ENCODE results near the gene KIF3A. TPM values are rescaled to one million over a fixed set of nuclear protein-coding genes. Genes with fewer than 3 reads are reported as not detected.

KIF3A gene
- total RNA-seq, 1 experiment from 2014 or later: 15.2 TPM

DNA sequence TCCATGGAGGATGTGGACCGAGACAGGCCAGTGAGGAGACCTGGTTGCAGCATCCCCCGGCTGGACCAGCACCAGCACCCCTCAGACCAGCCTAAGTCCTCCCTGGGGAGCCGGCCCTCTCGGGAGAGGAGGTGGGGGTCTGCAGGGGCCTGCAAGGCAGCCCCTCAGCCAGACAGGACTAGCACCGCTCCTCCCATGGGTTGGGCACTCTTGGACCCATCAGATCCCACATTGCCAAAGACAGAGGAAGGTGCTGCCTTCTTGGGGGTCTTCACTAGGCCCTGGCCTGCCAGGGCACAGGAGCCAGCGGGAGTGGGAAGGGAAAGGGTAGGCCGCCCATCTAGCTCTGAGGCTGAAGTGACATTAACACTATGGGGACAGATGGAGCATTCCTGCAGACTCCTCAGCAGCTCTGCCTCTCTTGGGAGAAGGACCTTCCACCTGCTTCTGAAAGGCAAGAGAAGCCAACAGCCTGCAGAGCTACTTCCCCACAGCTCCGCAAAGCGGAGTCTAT lies 72.6 kb downstream of the KIF3A start:
- H3K36me3 ChIP-seq (ENCODE audit: low read depth): no peaks in the 10 kb centered on the region
- intact Hi-C loops (cut with micrococcal nuclease; ENCODE audit: unreplicated experiment): no loop called here
- BruUV-seq (replicated peaks): no TSS peak
- H3K4me2 ChIP-seq: no peak overlapping the region
- no peak overlapping the region for H3K27ac ChIP-seq
- no peak overlapping the region for H2AFZ ChIP-seq
- no peak overlapping the region for H3K4me3 ChIP-seq
- no peaks in the 10 kb centered on the region for H3K4me1 ChIP-seq (replicated peaks; ENCODE audit: insufficient read depth)
- H3F3A ChIP-seq (ENCODE audit: insufficient read depth, low read depth): no peaks in the 10 kb centered on the region
- no peaks in the 10 kb centered on the region for H3K79me2 ChIP-seq (ENCODE audit: low read depth)
- DNase-seq: no peak
- ChIA-PET CTCF (no interaction called here), POLR2A (ENCODE audit: unreplicated experiment) (no interaction called here)
- no peaks in the 10 kb centered on the region for H3K9me3 ChIP-seq (ENCODE audit: insufficient read depth, low read depth)
- TF ChIP-seq, protein P1, sequence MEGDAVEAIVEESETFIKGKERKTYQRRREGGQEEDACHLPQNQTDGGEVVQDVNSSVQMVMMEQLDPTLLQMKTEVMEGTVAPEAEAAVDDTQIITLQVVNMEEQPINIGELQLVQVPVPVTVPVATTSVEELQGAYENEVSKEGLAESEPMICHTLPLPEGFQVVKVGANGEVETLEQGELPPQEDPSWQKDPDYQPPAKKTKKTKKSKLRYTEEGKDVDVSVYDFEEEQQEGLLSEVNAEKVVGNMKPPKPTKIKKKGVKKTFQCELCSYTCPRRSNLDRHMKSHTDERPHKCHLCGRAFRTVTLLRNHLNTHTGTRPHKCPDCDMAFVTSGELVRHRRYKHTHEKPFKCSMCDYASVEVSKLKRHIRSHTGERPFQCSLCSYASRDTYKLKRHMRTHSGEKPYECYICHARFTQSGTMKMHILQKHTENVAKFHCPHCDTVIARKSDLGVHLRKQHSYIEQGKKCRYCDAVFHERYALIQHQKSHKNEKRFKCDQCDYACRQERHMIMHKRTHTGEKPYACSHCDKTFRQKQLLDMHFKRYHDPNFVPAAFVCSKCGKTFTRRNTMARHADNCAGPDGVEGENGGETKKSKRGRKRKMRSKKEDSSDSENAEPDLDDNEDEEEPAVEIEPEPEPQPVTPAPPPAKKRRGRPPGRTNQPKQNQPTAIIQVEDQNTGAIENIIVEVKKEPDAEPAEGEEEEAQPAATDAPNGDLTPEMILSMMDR (conservative IDR thresholded peaks at IDR 0.05): no peak
- TF ChIP-seq EZH2 (IDR thresholded peaks at IDR 0.05; ENCODE audit: low read depth): no peak
- H3K9me2 ChIP-seq (ENCODE audit: insufficient read depth): no peaks in the 10 kb centered on the region
- no peaks in the 10 kb centered on the region for H3K27me3 ChIP-seq (ENCODE audit: insufficient read depth, low read depth)
- no peaks in the 10 kb centered on the region for H4K20me1 ChIP-seq (ENCODE audit: insufficient read depth)

DNA sequence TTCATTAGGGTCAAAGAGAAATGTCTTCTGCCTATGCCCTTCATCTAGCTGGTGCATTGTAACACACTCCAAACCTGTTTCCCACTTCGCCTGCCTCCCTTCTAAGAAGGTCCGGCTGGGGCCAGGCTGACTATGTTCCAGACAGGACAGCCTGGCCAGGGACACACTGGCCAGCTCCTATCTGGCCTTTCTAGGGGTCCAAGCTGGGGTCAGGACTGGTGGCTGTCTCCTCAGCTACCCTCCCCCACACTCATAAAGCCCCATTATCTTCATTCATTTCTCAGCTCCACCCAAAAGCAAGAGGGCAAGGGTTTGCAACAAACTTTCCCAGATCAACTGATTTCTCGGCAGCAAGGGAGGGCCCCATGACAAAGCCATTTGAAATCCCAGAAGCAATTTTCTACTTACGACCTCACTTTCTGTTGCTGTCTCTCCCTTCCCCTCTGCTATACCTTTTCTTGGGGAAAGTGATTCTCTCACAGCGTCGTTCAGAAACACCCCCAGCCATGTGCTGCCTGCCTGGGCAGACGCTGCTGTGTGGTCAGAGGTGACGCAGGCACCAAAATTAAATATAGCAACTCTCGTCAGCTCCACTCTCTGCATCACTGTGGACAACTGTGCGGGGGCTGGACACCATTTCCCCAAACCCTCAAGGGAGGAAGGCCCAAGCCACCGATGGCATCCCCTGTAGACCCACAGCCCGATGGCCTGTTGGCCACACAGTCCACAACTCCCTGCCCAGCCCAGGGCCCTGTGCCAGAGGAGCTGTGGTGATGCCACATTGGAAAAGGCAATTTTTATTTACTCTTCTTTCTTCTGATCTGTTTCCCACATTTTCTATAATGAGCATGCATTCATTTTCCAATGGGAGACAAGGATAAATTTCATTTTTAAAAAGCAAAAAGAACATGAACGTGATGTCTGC lies 73.3 kb downstream of the KIF3A start:
- no peaks in the 10 kb centered on the region for H3K4me1 ChIP-seq (replicated peaks; ENCODE audit: insufficient read depth)
- DNase-seq: no peak
- no peaks in the 10 kb centered on the region for H4K20me1 ChIP-seq (ENCODE audit: insufficient read depth)
- no peaks in the 10 kb centered on the region for H3K79me2 ChIP-seq (ENCODE audit: low read depth)
- TF ChIP-seq, protein P1 (conservative IDR thresholded peaks at IDR 0.05): no peak
- no peak for TF ChIP-seq EZH2 (IDR thresholded peaks at IDR 0.05; ENCODE audit: low read depth)
- no peak overlapping the region for H3K4me3 ChIP-seq
- intact Hi-C loops (cut with micrococcal nuclease; ENCODE audit: unreplicated experiment): no loop called here
- no peak overlapping the region for H2AFZ ChIP-seq
- ChIA-PET CTCF (no interaction called here), POLR2A (ENCODE audit: unreplicated experiment) (no interaction called here)
- no peaks in the 10 kb centered on the region for H3K27me3 ChIP-seq (ENCODE audit: insufficient read depth, low read depth)
- H3F3A ChIP-seq (ENCODE audit: insufficient read depth, low read depth): no peaks in the 10 kb centered on the region
- no peaks in the 10 kb centered on the region for H3K36me3 ChIP-seq (ENCODE audit: low read depth)
- no peak overlapping the region for H3K27ac ChIP-seq
- H3K9me3 ChIP-seq (ENCODE audit: insufficient read depth, low read depth): no peaks in the 10 kb centered on the region
- no TSS peak for BruUV-seq (replicated peaks)
- no peaks in the 10 kb centered on the region for H3K9me2 ChIP-seq (ENCODE audit: insufficient read depth)
- no peak overlapping the region for H3K4me2 ChIP-seq

DNA sequence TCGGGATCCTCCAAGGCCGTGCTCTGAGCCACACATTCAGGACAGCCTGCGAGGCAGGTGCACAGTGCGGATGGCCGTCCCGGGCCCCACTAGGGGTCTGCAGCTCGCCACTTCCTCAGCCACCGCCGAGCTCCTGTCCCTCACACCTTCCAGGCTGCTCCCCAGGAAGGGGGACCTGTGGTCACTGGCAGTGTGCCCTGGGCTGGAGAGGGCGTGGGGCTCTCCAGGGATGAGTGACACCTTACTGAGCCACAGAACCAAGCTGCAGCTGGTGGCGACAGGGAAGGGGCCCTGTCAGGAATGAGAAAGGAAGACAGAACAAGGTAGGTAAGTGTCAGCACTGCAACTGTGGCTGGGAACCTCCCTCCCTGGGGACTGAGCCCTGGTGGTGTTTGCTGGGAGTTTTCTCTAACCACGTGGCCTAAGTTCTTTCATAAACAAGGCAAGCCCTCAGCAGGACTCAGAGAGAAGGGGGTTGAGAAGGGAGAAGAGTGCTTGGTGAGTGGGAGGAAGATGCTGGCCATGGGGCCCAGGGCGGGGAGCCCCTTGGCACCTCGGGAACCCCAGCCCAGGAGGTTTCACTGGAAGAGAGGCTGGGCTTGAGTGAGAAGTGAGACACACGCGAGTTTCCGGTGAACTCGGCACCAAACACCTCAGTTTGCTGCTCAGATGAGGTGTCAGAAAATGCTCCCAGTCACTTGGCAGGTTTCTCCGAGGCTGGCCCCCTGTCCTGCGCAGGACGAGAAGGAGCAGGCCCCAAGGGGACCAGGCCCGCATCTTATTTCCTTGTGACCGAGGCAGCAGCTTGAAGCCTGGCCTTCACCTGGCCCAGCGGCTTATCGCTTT lies 74.2 kb downstream of the KIF3A start:
- Histone ChIP-seq H3F3A (ENCODE audit: insufficient read depth, low read depth) (no peaks in the 10 kb centered on the region), H3K27me3 (ENCODE audit: insufficient read depth, low read depth) (no peaks in the 10 kb centered on the region), H3K9me3 (ENCODE audit: insufficient read depth, low read depth) (no peaks in the 10 kb centered on the region), H3K4me3 (no peak overlapping the region), H3K27ac (no peak overlapping the region), H3K4me2 (no peak overlapping the region), H3K4me1 (replicated peaks; ENCODE audit: insufficient read depth) (no peaks in the 10 kb centered on the region), H4K20me1 (ENCODE audit: insufficient read depth) (no peaks in the 10 kb centered on the region), H2AFZ (no peak overlapping the region), H3K9me2 (ENCODE audit: insufficient read depth) (no peaks in the 10 kb centered on the region), H3K79me2 (ENCODE audit: low read depth) (no peaks in the 10 kb centered on the region), H3K36me3 (ENCODE audit: low read depth) (no peaks in the 10 kb centered on the region)
- TF ChIP-seq, protein P1 (conservative IDR thresholded peaks at IDR 0.05): no peak
- TF ChIP-seq EZH2 (IDR thresholded peaks at IDR 0.05; ENCODE audit: low read depth): no peak
- ChIA-PET POLR2A (ENCODE audit: unreplicated experiment) (no interaction called here), CTCF (interaction anchor here (0.6 kb wide), 1 partner anchor 29 kb away, joined by 3 read pairs; no protein-coding TSS in a partner anchor)
- BruUV-seq (replicated peaks): no TSS peak
- no peak for DNase-seq
- intact Hi-C loops (cut with micrococcal nuclease; ENCODE audit: unreplicated experiment): no loop called here

Data from PC-9 (cell line).